Fibroblast of upper back skin (primary cell): ENCODE results near the gene PSAPL1.

ENCODE experiments used
- DNase-seq: peaks from one replicate; pipeline ENCODE4 v3.0.0-alpha.2; 2013

The PSAPL1 gene

GRCh38 chr4:7429601-7430078 is 5.1 kb downstream of the PSAPL1 start:
- DNase-seq, result no peak

- no peak for DNase-seq
Measured at GRCh38 chr4:7429069-7429416, 5.7 kb downstream of the PSAPL1 start.

- DNase-seq, result no peak
Measured at GRCh38 chr4:7428261-7429068, 6.3 kb downstream of the PSAPL1 start.

GRCh38 chr4:7427831-7428260 is 6.9 kb downstream of the PSAPL1 start:
- DNase-seq, result no peak

GRCh38 chr4:7427361-7427760 is 7.4 kb downstream of the PSAPL1 start:
- no peak for DNase-seq

GRCh38 chr4:7426525-7427171 is 8.1 kb downstream of the PSAPL1 start:
- no peak for DNase-seq

GRCh38 chr4:7425591-7426468 is 8.9 kb downstream of the PSAPL1 start:
- DNase-seq, result no peak

GRCh38 chr4:7425124-7425523 is 9.6 kb downstream of the PSAPL1 start:
- DNase-seq, result no peak

GRCh38 chr4:7424553-7425111 is 10.1 kb downstream of the PSAPL1 start:
- DNase-seq, result no peak

- DNase-seq, result no peak
Measured at GRCh38 chr4:7423801-7424552, 10.8 kb downstream of the PSAPL1 start.

GRCh38 chr4:7423391-7423790 is 11.3 kb downstream of the PSAPL1 start:
- DNase-seq, result no peak

GRCh38 chr4:7422898-7423180 is 11.9 kb downstream of the PSAPL1 start:
- DNase-seq, result no peak

GRCh38 chr4:7422151-7422897 is 12.4 kb downstream of the PSAPL1 start:
- no peak for DNase-seq

- DNase-seq, result no peak
Measured at GRCh38 chr4:7421356-7422150, 13.2 kb downstream of the PSAPL1 start.

GRCh38 chr4:7420661-7421040 is 14.1 kb downstream of the PSAPL1 start:
- no peak for DNase-seq

GRCh38 chr4:7419961-7420660 is 14.6 kb downstream of the PSAPL1 start:
- no peak for DNase-seq

GRCh38 chr4:7418131-7418943 is 16.4 kb downstream of the PSAPL1 start:
- no peak for DNase-seq

GRCh38 chr4:7417639-7418038 is 17.1 kb downstream of the PSAPL1 start:
- DNase-seq, result no peak

- DNase-seq, result no peak
Measured at GRCh38 chr4:7416745-7417432, 17.8 kb downstream of the PSAPL1 start.
